Mucosa of stomach (tissue), 1 donor: ENCODE measurements around the gene SGPP2.

Experiments used
- H3K27me3 ChIP-seq: one replicate; pipeline ENCODE4 v1.7.0; 2013; ENCODE audit warnings: mild to moderate bottlenecking, low read length; ENCODE audit not compliant: control insufficient read depth, insufficient read depth
- H3K36me3 ChIP-seq: one replicate; pipeline ENCODE4 v1.7.0; 2013; ENCODE audit warnings: low read length; ENCODE audit not compliant: control insufficient read depth, insufficient read depth
- H3K4me1 ChIP-seq: one replicate; pipeline ENCODE4 v1.7.0; 2013; ENCODE audit warnings: mild to moderate bottlenecking, low read length; ENCODE audit not compliant: control insufficient read depth, insufficient read depth
- H3K4me3 ChIP-seq: one replicate; pipeline ENCODE4 v1.7.0; 2013; ENCODE audit warnings: low read length
- H3K9ac ChIP-seq: one replicate; pipeline ENCODE4 v1.7.0; 2013; ENCODE audit warnings: mild to moderate bottlenecking, low read length, moderate library complexity
- H3K9me3 ChIP-seq: one replicate; pipeline ENCODE4 v1.7.0; 2013; ENCODE audit warnings: mild to moderate bottlenecking, low read length, moderate library complexity; ENCODE audit not compliant: control insufficient read depth
- donor health status: Pancreatic carcinoma.

Gene SGPP2

DNA sequence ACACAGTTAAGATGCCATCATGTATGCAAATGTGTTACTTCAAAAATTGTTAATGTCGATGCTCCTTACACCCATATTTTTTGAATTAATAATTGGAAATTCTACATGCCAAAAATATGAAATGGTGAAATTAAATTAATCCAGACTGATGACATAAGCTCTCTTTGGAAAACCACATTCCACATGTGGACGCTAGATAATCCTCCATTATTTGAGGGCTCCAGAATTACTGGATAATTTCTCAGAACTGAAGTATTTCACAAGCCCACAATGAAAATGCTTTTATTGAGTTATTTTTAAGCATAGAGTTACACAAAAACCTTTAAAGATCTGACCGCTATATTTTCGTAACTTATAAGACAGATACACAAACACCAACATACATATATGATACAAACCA is 183.7 kb downstream of the SGPP2 start:
- no peak overlapping the region for H3K9ac ChIP-seq
- H3K4me1 ChIP-seq, result no peaks in the 10 kb centered on the region
- no peaks in the 10 kb centered on the region for H3K9me3 ChIP-seq
- no peaks in the 10 kb centered on the region for H3K27me3 ChIP-seq
- no peaks in the 10 kb centered on the region for H3K36me3 ChIP-seq
- no peak overlapping the region for H3K4me3 ChIP-seq

DNA sequence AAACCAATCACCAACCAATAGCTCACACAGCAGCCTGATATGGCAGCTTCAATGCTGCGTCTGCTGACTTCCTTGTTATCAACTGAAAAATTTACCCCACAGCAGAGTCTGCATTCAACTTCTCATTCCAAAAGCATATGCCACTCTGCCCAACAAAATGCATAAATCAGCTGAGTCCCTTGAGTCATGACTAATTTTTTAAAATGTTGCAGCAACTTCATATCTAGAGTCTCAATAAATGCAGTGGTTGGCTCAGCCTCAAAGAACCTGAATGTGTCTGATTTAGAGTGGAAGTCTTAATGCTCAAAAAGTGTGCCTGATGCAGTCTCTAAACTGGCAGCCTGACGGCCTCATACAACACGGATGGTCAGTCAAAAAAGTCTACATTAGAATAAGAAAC is 185.0 kb downstream of the SGPP2 start:
- Histone ChIP-seq H3K4me1 (no peaks in the 10 kb centered on the region), H3K4me3 (no peak overlapping the region), H3K9ac (no peak overlapping the region), H3K27me3 (no peaks in the 10 kb centered on the region), H3K36me3 (no peaks in the 10 kb centered on the region), H3K9me3 (no peaks in the 10 kb centered on the region)
